Small intestine (tissue), 7 donors: ENCODE data around the gene KLHL26. TPM values are rescaled to one million over a fixed set of nuclear protein-coding genes. Genes with fewer than 3 reads are reported as not detected.

Source experiments
- DNase-seq, 2 donors: peaks; one replicate each; pipeline versions ENCODE4 v3.0.0 to v3.0.0-alpha.2; 2013
- FAIRE-seq: peaks from 2 replicates; lab custom pipeline; 2012; peaks lifted over from hg19 to GRCh38; lab: Jason Lieb, UNC
- H3K27ac ChIP-seq, 3 donors: one replicate each; pipeline ENCODE4 v1.5.1; 2013; ENCODE audit warnings: low read length in 2 of 3, mild to moderate bottlenecking in 2 of 3, control low read depth in 1 of 3, inconsistent platforms in 1 of 3, low read depth in 1 of 3, moderate library complexity in 1 of 3
- H3K27me3 ChIP-seq, 3 donors: one replicate each; pipeline ENCODE4 v1.6.1; 2013; ENCODE audit warnings: low read length in 3 of 3, inconsistent platforms in 1 of 3; ENCODE audit not compliant: control insufficient read depth in 3 of 3, insufficient read depth in 3 of 3
- H3K36me3 ChIP-seq, 3 donors: one replicate each; pipeline ENCODE4 v1.6.1; 2013; ENCODE audit warnings: low read length in 3 of 3, inconsistent platforms in 1 of 3, low read depth in 1 of 3, mild to moderate bottlenecking in 1 of 3, moderate library complexity in 1 of 3; ENCODE audit not compliant: control insufficient read depth in 3 of 3, insufficient read depth in 2 of 3
- H3K4me1 ChIP-seq, 3 donors: one replicate each; pipeline ENCODE4 v1.6.1; 2013; ENCODE audit warnings: low read length in 2 of 3, inconsistent platforms in 1 of 3, low read depth in 1 of 3, mild to moderate bottlenecking in 1 of 3, moderate library complexity in 1 of 3; ENCODE audit not compliant: control insufficient read depth in 3 of 3, insufficient read depth in 2 of 3
- H3K4me3 ChIP-seq, 3 donors: one replicate each; pipeline ENCODE4 v1.5.1; 2013; ENCODE audit warnings: low read length in 3 of 3, control low read depth in 1 of 3, inconsistent platforms in 1 of 3, low read depth in 1 of 3, mild to moderate bottlenecking in 1 of 3, moderate library complexity in 1 of 3
- H3K9me3 ChIP-seq, 2 donors: one replicate each; pipeline ENCODE4 v1.6.1; 2013; ENCODE audit warnings: low read depth in 1 of 2, low read length in 1 of 2; ENCODE audit not compliant: control insufficient read depth in 2 of 2, insufficient read depth in 1 of 2
- WGBS, 3 donors: extraction: QIAGEN DNeasy Blood & Tissue Kit; methylation state at CpG; one replicate each; pipeline ENCODE4 v1.1.7; 2013; 5-methylcytosine and 5-hydroxymethylcytosine counted together
- polyA plus RNA-seq, 4 donors: library from polyadenylated mRNA; stranded (reverse) in 3 of 4; unstranded in 1 of 4; fragments of 200-250 nt in 3 of 4; fragments of 120-200 nt in 1 of 4; gene quantifications; one replicate each; pipeline versions ENCODE4 v1.2.1 to v1.2.3, GENCODE V29; 2013
- donor health status: healthy with polysubstance abuse.
- donor health status: control.
- donor health status: control.
- donor health status: Bipolar disorder and iron deficiency.
- donor health status: healthy.

Gene KLHL26
- polyA plus RNA-seq, 4 donors = 1.6 to 5.2 (median 3.5) TPM

DNA sequence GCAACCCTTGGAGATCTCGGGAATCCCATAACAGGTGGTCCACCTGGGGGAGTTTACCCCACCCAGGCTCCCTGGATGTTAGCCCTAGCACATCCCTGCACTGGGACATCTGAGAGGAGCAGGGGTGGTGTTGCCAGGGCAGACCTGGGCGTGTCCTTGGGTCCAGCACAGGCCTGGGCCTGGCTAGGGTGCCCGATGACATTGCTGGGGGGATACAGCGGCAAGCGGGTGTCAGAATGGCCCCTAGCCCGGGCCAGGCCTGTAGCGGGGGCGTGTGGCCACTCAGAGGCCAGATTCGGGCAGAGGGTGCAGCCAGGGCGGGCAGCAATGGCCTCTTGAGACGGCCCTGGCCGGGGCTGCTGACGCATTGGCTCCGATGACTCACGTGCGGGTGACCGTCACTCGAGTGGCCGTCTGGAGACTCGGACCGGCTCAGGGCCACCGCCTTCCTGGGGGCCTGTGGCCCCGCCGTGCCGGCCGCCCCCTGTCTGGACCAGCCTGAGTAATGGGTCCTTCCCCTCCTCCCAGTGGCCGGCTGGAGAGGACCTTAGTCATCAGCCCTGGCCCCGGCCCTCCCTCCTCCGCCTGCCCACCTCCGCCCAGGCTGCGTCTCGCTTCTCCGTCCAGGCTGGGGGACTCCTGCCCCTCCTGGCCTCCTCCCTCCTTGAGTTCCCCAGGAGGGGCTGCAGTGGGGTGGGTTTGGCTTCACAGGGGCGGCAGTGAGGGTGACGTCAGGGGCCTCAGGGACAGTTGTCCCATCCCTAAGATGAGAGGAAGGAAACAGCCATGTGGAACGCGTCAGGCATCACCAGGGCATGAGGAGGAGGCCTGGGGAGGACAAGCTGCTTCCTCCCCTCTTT, 23.5 kb downstream of the KLHL26 start:
- Histone ChIP-seq H3K4me1 (peaks cover 0 to 5% (median 0%) of the 10 kb centered on the region in 3 donors), H3K9me3 (no peaks in the 10 kb centered on the region), H3K27ac (peak overlapping the region in 1 of 3 donors; percentile 64), H3K4me3 (no peak overlapping the region), H3K27me3 (peaks cover 0 to 2% (median 0%) of the 10 kb centered on the region in 3 donors), H3K36me3 (peaks cover 0 to 27% (median 0%) of the 10 kb centered on the region in 3 donors)
- DNase-seq (no peak), FAIRE-seq (no peak)
- 84 to 92% (median 84%) methylated on average over 32 to 37 of the region's 37 CpGs for WGBS, 3 donors

GRCh38 chr19:18660939-18661670, 24.3 kb downstream of the KLHL26 start:
- Histone ChIP-seq H3K4me3 (no peak overlapping the region), H3K36me3 (peaks cover 0 to 33% (median 0%) of the 10 kb centered on the region in 3 donors), H3K27me3 (peaks cover 0 to 2% (median 0%) of the 10 kb centered on the region in 3 donors), H3K27ac (peak overlapping the region in 1 of 3 donors; percentile 45), H3K4me1 (peaks cover 0 to 5% (median 0%) of the 10 kb centered on the region in 3 donors), H3K9me3 (no peaks in the 10 kb centered on the region)
- no peak for FAIRE-seq
- DNase-seq = no peak
- 88 to 96% (median 92%) methylated on average over 10 of the region's 10 CpGs for WGBS, 3 donors

DNA sequence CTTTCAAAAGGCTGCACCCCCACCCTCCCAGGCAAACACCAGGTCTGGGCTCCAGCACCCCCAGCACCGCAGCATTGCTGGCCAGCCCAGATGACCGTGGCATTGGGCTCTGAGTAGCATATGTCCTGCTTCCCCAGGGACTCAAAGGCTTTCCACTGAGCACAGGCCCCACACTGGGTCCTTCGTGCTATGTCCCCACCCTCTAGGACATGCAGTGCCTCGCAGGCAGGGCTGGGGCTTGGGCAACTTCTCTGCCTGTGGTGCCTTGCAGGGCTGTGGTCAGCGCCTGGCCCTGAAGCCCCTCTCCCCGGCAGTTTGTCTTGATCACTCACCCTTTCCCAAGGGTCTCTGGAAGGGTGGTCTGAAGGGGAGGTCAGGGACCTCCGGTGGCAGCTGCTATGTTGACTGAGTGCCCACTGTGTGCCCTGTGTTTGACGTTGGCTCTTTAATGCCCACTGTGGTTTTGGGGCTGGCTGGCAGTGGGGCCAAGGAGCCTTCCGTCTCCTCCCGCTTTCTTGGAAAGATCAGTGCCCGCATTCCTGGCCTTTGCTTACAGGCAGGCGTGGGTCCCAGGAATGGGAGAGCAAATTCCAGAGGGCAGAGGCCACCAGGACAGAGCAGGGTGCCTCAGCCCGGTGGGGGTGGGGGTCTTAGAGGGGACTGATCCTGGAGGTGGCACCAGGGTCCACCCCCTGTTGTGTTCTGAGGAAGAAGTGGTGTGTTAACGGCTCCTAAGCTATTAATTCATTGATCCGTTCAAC, 26.3 kb downstream of the KLHL26 start:
- Histone ChIP-seq H3K9me3 (no peaks in the 10 kb centered on the region), H3K27ac (no peak overlapping the region), H3K36me3 (peaks cover 0 to 47% (median 5%) of the 10 kb centered on the region in 3 donors), H3K27me3 (peaks cover 0 to 2% (median 0%) of the 10 kb centered on the region in 3 donors), H3K4me3 (no peak overlapping the region), H3K4me1 (no peaks in the 10 kb centered on the region)
- FAIRE-seq (no peak), DNase-seq (no peak)
- 76 to 81% (median 79%) methylated on average over 15 of the region's 15 CpGs for WGBS, 3 donors

- no peak overlapping the region for H3K27ac ChIP-seq
These were observed 27.2 kb downstream of the KLHL26 start for GRCh38 chr19:18663940-18664530.

GRCh38 chr19:18665771-18666202, 29.0 kb downstream of the KLHL26 start:
- Histone ChIP-seq H3K9me3 (no peaks in the 10 kb centered on the region), H3K4me1 (no peaks in the 10 kb centered on the region), H3K27me3 (no peaks in the 10 kb centered on the region), H3K4me3 (no peak overlapping the region), H3K27ac (no peak overlapping the region), H3K36me3 (peaks cover 0 to 67% (median 5%) of the 10 kb centered on the region in 3 donors)
- FAIRE-seq (no peak), DNase-seq (no peak)
- 88 to 94% (median 91%) methylated on average over 19 to 22 of the region's 22 CpGs for WGBS, 3 donors

More at GRCh38 chr19:18663940-18664530, 27.2 kb downstream of the KLHL26 start:
- DNase-seq = no peak
- peaks cover 0 to 2% (median 0%) of the 10 kb centered on the region in 3 donors for H3K27me3 ChIP-seq
- no peak overlapping the region for H3K4me3 ChIP-seq
- H3K36me3 ChIP-seq = peaks cover 0 to 56% (median 5%) of the 10 kb centered on the region in 3 donors
- no peaks in the 10 kb centered on the region for H3K9me3 ChIP-seq
- 70 to 89% (median 78%) methylated on average over 14 of the region's 14 CpGs for WGBS, 3 donors
- no peak for FAIRE-seq
- no peaks in the 10 kb centered on the region for H3K4me1 ChIP-seq

DNA sequence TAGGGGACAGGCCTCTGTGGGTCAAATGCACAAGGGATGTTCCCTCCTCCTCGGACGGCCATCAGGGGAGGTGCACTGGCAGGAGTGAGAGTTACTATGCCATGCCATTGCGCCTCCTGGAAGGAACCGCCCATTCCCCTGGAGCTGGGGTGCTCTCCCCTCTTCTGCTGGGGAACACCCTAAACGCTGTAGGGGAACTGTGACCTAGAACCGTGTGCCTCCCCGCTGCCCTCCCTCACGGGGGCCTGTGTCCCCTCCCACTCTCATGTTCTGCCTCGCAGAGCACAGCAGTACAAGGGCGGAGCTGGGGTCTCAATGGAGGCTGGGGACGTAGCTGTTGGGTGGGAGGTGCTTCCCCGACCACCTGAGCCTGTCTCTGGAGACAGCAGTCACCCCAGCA, 29.5 kb downstream of the KLHL26 start:
- 79 to 88% (median 80%) methylated on average over 10 to 12 of the region's 12 CpGs for WGBS, 3 donors
- no peaks in the 10 kb centered on the region for H3K27me3 ChIP-seq
- no peak overlapping the region for H3K27ac ChIP-seq
- H3K4me3 ChIP-seq = no peak overlapping the region
- DNase-seq = no peak
- peaks cover 0 to 71% (median 5%) of the 10 kb centered on the region in 3 donors for H3K36me3 ChIP-seq
- no peaks in the 10 kb centered on the region for H3K9me3 ChIP-seq
- no peaks in the 10 kb centered on the region for H3K4me1 ChIP-seq
- no peak for FAIRE-seq

GRCh38 chr19:18666784-18667183, 30.0 kb downstream of the KLHL26 start:
- Histone ChIP-seq H3K27me3 (no peaks in the 10 kb centered on the region), H3K9me3 (no peaks in the 10 kb centered on the region), H3K27ac (no peak overlapping the region), H3K4me1 (no peaks in the 10 kb centered on the region), H3K36me3 (peaks cover 0 to 70% (median 5%) of the 10 kb centered on the region in 3 donors), H3K4me3 (no peak overlapping the region)
- 86 to 91% (median 86%) methylated on average over 5 of the region's 5 CpGs for WGBS, 3 donors
- FAIRE-seq (no peak), DNase-seq (no peak)
